GM06990 (cell line): Measurements from ENCODE around the gene ZNF277.

ENCODE experiments used
- DNase-seq: peaks from one replicate; pipeline ENCODE4 v3.0.0-alpha.2; 2011; ENCODE audit not compliant: insufficient read length; ENCODE audit errors: extremely low read depth
- H3K27me3 ChIP-seq: replicated peaks from 2 replicates; pipeline ENCODE4 v1.6.0; 2011; ENCODE audit warnings: low read length; ENCODE audit not compliant: control insufficient read depth, insufficient read depth
- H3K36me3 ChIP-seq: 2 replicates; pipeline ENCODE4 v1.5.1; 2011; ENCODE audit warnings: low read length; ENCODE audit not compliant: control insufficient read depth, insufficient read depth
- H3K4me3 ChIP-seq: replicated peaks from 2 replicates; pipeline ENCODE4 v1.5.1; 2011; ENCODE audit warnings: low read depth, mild to moderate bottlenecking, control low read depth, low read length
- TF ChIP-seq, protein P1 (sequence below): IDR thresholded peaks from 2 replicates; pipeline ENCODE4 v1.5.1; 2011; ENCODE audit warnings: low read length, control low read depth, mild to moderate bottlenecking, inconsistent platforms; ENCODE audit not compliant: insufficient read depth, poor library complexity, severe bottlenecking

The ZNF277 gene

DNA sequence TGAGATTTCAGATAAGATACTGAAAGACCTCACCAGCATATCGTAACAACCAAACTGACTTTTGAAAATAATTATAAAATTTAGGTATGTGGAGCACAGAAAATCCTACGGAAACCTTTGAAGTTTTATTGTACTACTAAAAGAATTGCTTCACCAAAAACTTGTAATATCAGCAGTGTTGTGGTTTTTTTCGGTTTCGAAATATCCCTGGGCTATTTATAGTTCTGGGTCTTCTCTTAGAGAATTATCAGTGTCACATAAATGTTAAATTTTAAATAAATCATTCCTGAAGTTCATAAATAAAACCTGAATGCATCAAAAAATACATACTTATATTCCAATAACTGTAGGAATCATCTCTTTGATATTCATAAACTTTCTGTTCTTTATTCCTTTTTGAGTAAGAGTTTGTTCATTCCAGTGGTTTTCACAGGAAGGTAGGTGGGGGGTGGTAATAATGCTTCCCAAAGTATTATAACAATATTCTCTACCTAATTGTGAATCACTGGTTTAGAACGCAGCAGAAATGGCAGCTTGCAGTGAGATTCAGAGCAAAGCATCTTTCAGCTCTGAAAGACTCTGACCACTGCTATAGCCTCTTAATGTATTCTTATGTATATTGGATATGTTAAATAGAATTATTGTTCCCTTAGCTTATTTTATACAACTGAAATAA is 60.2 kb downstream of the ZNF277 start:
- no peak for DNase-seq
- TF ChIP-seq, protein P1, sequence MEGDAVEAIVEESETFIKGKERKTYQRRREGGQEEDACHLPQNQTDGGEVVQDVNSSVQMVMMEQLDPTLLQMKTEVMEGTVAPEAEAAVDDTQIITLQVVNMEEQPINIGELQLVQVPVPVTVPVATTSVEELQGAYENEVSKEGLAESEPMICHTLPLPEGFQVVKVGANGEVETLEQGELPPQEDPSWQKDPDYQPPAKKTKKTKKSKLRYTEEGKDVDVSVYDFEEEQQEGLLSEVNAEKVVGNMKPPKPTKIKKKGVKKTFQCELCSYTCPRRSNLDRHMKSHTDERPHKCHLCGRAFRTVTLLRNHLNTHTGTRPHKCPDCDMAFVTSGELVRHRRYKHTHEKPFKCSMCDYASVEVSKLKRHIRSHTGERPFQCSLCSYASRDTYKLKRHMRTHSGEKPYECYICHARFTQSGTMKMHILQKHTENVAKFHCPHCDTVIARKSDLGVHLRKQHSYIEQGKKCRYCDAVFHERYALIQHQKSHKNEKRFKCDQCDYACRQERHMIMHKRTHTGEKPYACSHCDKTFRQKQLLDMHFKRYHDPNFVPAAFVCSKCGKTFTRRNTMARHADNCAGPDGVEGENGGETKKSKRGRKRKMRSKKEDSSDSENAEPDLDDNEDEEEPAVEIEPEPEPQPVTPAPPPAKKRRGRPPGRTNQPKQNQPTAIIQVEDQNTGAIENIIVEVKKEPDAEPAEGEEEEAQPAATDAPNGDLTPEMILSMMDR, result no peak
- no peaks in the 10 kb centered on the region for H3K36me3 ChIP-seq
- no peak overlapping the region for H3K4me3 ChIP-seq
- no peaks in the 10 kb centered on the region for H3K27me3 ChIP-seq

DNA sequence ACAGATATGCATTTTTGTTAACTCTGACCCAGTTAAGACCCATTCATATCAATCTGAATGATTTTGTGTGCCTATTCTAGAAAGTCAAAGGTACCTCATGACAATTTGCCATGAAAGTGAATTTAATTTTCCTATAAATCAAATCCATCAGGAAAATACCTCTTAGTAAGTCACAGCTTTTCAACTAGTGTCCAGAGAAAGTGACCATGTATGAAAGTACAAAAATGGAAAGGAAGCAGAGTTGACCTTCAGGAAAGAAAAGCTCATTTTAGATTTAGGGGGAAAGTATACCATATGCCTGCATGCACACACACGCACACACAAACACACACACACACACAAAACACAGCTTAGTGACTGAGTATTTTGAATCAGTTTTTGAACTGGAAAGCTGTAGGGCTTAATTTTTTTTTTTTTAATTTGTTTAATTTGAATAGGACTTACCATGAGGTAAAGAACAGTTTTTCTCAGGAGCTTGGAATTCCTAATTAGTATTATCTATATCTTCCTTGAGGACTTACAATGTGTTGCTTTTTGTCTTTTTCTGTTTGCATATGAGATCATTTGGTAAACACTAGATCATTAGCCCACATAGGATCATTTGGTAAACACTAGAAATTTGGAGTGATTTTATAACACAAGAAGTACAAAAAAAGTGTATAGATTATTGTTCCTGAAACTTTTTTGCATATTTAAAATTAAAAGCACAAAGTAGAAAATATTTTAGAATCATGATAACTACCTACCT is 61.6 kb downstream of the ZNF277 start:
- DNase-seq, result no peak

DNA sequence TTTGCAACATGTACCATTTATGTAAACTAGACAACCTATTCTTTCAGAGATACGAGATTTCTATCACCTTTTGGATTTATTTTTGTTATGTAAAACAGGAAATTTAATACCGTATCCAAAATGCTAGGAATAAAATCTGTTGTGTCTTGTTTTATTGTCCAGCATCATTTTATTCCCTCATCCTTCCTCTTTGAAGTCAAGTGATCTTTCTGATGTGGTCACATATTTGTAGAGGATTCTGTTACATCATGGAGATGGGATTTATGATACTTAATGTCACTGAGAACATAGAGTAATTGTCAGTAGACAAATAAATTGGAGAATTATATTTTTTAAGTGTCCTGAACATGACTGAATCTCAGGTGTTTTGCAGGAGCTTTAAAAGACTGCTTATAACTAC is 64.7 kb downstream of the ZNF277 start:
- Histone ChIP-seq H3K27me3 (no peaks in the 10 kb centered on the region), H3K4me3 (no peak overlapping the region), H3K36me3 (no peaks in the 10 kb centered on the region)
- TF ChIP-seq, protein P1, result no peak
- no peak for DNase-seq

More for the DNA sequence above, 61.6 kb downstream of the ZNF277 start:
- TF ChIP-seq, protein P1, result no peak
- Histone ChIP-seq H3K4me3 (no peak overlapping the region), H3K36me3 (no peaks in the 10 kb centered on the region), H3K27me3 (no peaks in the 10 kb centered on the region)

DNA sequence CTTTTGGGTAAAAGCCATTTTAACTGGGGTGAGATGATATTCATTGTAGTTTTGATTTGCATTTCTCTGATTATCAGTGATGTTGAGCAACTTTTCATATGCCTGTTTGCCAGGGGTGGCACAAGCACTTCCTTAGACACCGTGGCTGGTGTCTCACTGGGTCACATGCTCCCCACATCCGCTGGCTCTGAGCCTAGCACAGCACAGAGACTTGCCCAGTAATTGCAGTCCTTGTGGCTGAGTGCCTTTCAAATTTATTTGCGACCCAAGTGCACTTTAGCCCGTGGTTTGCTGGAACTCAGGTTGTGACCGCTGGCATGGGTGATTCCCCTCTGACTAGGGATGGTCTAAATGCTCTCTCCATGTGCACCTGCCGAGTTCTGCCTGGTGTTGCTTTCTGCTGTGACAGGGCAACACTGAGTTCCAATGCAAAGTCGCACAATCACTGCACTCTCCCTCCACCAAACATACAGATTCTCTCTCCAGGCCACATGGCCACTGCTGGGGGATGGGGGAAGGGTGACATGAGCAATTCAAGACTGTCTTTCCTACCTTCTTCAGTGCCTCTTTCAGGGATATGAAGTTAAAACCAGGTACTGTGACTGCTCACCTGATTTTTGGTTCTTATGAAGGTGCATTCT is 66.5 kb downstream of the ZNF277 start:
- Histone ChIP-seq H3K36me3 (no peaks in the 10 kb centered on the region), H3K4me3 (no peak overlapping the region), H3K27me3 (no peaks in the 10 kb centered on the region)
- TF ChIP-seq, protein P1, result no peak
- DNase-seq, result no peak

DNA sequence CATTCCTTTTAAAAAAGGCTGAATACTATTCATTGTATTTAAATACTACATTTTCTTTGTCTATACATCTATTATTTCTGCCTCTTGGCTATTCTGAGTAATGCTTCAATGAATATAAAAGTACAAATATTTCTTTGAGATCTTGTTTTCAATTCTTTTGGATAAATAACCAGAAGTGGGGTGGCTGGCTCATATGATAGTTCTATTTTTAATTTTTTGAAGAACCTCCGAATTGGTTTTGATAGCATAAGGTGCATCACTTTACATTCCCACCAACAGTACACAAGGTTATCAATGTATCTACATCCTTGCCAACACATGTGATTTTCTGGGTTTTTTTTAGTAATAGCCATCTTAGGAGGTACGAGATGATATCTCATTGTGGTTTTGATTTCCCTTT is 72.5 kb downstream of the ZNF277 start:
- H3K36me3 ChIP-seq, result no peaks in the 10 kb centered on the region
- no peak for DNase-seq
- H3K27me3 ChIP-seq, result no peaks in the 10 kb centered on the region
- TF ChIP-seq, protein P1, result no peak
- no peak overlapping the region for H3K4me3 ChIP-seq
